HepG2 (cell line): Measurements from ENCODE around the gene PSMB8. TPM values are rescaled to one million over a fixed set of nuclear protein-coding genes. Genes with fewer than 3 reads are reported as not detected.

Experiments used
- ATAC-seq: fragments of 200-7000 bp; cut with Tn5 transposase; 3 replicates; pipeline ENCODE4 v1.9.1; 2020; ENCODE audit warnings: mild to moderate bottlenecking, moderate library complexity
- BruUV-seq: library from RNA; stranded (reverse); fragments of 400-500 nt; replicated peaks from 2 replicates; lab custom pipeline; 2021; lab: Mats Ljungman, UMichigan
- CTCF ChIA-PET: fragments of 300-600 bp; formaldehyde crosslinking; extraction: SDS; loops from one replicate; lab custom pipeline; 2021; ENCODE audit warnings: low total read pairs, inconsistent platforms, low intra/inter-chr PET ratio; lab: Yijun Ruan, JAX
- POLR2A ChIA-PET: fragments of 350-600 bp; sonication (Branson Sonifier 250); formaldehyde crosslinking; loops from one replicate; lab custom pipeline; 2020; ENCODE audit warnings: antibody characterized with exemption, inconsistent platforms; lab: Yijun Ruan, JAX
- DNase-seq: peaks from one replicate; pipeline ENCODE4 v3.0.0-alpha.2; 2015; ENCODE audit warnings: low spot score
- FAIRE-seq: peaks from 3 replicates; lab custom pipeline; 2011; peaks lifted over from hg19 to GRCh38; lab: Jason Lieb, UNC
- H2AFZ ChIP-seq: one replicate; pipeline ENCODE4 v1.6.1; 2011; ENCODE audit warnings: low read length, inconsistent platforms
- H3K27ac ChIP-seq: fragments of 300-600 bp; 3 replicates; pipeline ENCODE4 v1.8.0; 2011; ENCODE audit warnings: mixed run types, mild to moderate bottlenecking, mixed read lengths, low read length, inconsistent platforms; ENCODE audit not compliant: insufficient read depth; ENCODE audit errors: extremely low read length
- H3K27me3 ChIP-seq, 2 experiments: fragments of 200-600 bp in 1 of 2; 2 replicates in 1 of 2; 3 replicates in 1 of 2; pipeline versions ENCODE4 v1.6.0 to v1.8.0; 2011; ENCODE audit warnings: low read length in 2 of 2, mild to moderate bottlenecking in 2 of 2, moderate library complexity in 2 of 2, inconsistent platforms in 1 of 2; ENCODE audit not compliant: insufficient read depth in 2 of 2, control insufficient read depth in 1 of 2
- H3K36me3 ChIP-seq, 2 experiments: fragments of 200-600 bp in 1 of 2; replicated peaks in 1 of 2; 2 replicates in 1 of 2; 3 replicates in 1 of 2; pipeline versions ENCODE4 v1.5.1 to v1.8.0; 2011; ENCODE audit warnings: low read length in 2 of 2, inconsistent platforms in 1 of 2; ENCODE audit not compliant: insufficient read depth in 2 of 2, control insufficient read depth in 1 of 2
- H3K4me1 ChIP-seq: 2 replicates; pipeline ENCODE4 v1.5.1; 2012; ENCODE audit warnings: low read length, inconsistent platforms; ENCODE audit not compliant: insufficient read depth
- H3K4me2 ChIP-seq: 2 replicates; pipeline ENCODE4 v1.6.0; 2011; ENCODE audit warnings: low read depth, low read length, inconsistent platforms
- H3K4me3 ChIP-seq, 3 experiments: fragments of 200-600 bp in 1 of 3; sonication (generic), shearing (Covaris generic) in 1 of 3; replicated peaks in 1 of 3; 2 replicates each; pipeline ENCODE4 v1.5.1; 2011 to 2016; ENCODE audit warnings: low read length in 3 of 3, inconsistent platforms in 2 of 3, low read depth in 2 of 3, mild to moderate bottlenecking in 2 of 3, control low read depth in 1 of 3, mixed read lengths in 1 of 3; ENCODE audit not compliant: insufficient read depth in 1 of 3
- H3K79me2 ChIP-seq: one replicate; pipeline ENCODE4 v1.6.1; 2011; ENCODE audit warnings: low read length, inconsistent platforms; ENCODE audit not compliant: insufficient read depth
- H3K9ac ChIP-seq: 2 replicates; pipeline ENCODE4 v1.6.0; 2011; ENCODE audit warnings: mild to moderate bottlenecking, low read depth, low read length, inconsistent platforms; ENCODE audit not compliant: insufficient read depth
- H3K9me3 ChIP-seq: 2 replicates; pipeline ENCODE4 v1.5.1; 2012; ENCODE audit warnings: mild to moderate bottlenecking, low read length
- H4K20me1 ChIP-seq: 2 replicates; pipeline ENCODE4 v1.6.0; 2011; ENCODE audit warnings: inconsistent platforms, mild to moderate bottlenecking, low read length, moderate library complexity; ENCODE audit not compliant: insufficient read depth
- CEBPB ChIP-seq: IDR thresholded peaks from 2 replicates; pipeline ENCODE4 v1.6.1; 2011; ENCODE audit warnings: low read depth, low read length, improper control_type of control experiment, borderline replicate concordance
- CEBPG ChIP-seq: IDR thresholded peaks from 2 replicates; pipeline ENCODE4 v1.6.1; 2016
- MAZ ChIP-seq, 2 experiments: sonication (generic) in 1 of 2; formaldehyde crosslinking in 1 of 2; IDR thresholded peaks; 2 replicates each; pipeline versions ENCODE4 v1.5.0 to v1.6.1; 2012 to 2020; ENCODE audit warnings: low read depth in 2 of 2, mild to moderate bottlenecking in 2 of 2, borderline replicate concordance in 1 of 2, improper control_type of control experiment in 1 of 2, low read length in 1 of 2, missing genetic modification reagents in 1 of 2, moderate library complexity in 1 of 2
- RFX5 ChIP-seq: IDR thresholded peaks from 2 replicates; pipeline ENCODE4 v1.6.1; 2011; ENCODE audit warnings: low read depth, low read length, improper control_type of control experiment
- WGBS: methylation state at CpG from one replicate; pipeline ENCODE4 v1.1.6; 2017; ENCODE audit warnings: low lambda C conversion rate; 5-methylcytosine and 5-hydroxymethylcytosine counted together
- in situ Hi-C: cut with HindIII; loops from 2 replicates; pipeline ENCODE4 v1.10.0; 2017; ENCODE audit warnings: low pct_unique_long_range_greater_than_20kb; ENCODE audit not compliant: extremely low pct_ligation_motif_present
- intact Hi-C: fragments of 100-400 bp; cut with micrococcal nuclease; formaldehyde crosslinking; loops from one replicate; pipeline ENCODE4 v1.10.0; 2022; ENCODE audit not compliant: unreplicated experiment
- polyA plus RNA-seq, 8 experiments: library from polyadenylated mRNA; depleted of rRNA in 3 of 8; stranded (reverse) in 7 of 8; unstranded in 1 of 8; fragments of >200 nt; fragmentation: Illumina TruSeq in 4 of 8; extraction: Trizol in 4 of 8; gene quantifications; 2 replicates each; pipeline versions ENCODE4 v1.2.1 to v1.2.3, GENCODE V29; 2011 to 2016; ENCODE audit warnings: low read depth in 4 of 8, missing spikeins in 1 of 8, mixed read lengths in 1 of 8; ENCODE audit not compliant: insufficient read depth in 1 of 8
- total RNA-seq, 5 experiments: library from RNA; depleted of rRNA; stranded (reverse); fragments of >200 nt; fragmentation: Illumina TruSeq; extraction: Trizol; gene quantifications; 2 replicates each; pipeline ENCODE4 v1.2.3, GENCODE V29; 2016; ENCODE audit warnings: low read depth in 1 of 5
- TF ChIP-seq, protein P1 (sequence below): sonication (generic); formaldehyde crosslinking; IDR thresholded peaks from 2 replicates; pipeline ENCODE4 v1.4.0; 2020; ENCODE audit warnings: missing genetic modification reagents

PSMB8 gene
- total and polyA plus RNA-seq, 2 of the 13 experiments (the other 11 are each of a cell fraction or from before 2014, with no cell fraction given) = 30.7 to 64.7 TPM

DNA sequence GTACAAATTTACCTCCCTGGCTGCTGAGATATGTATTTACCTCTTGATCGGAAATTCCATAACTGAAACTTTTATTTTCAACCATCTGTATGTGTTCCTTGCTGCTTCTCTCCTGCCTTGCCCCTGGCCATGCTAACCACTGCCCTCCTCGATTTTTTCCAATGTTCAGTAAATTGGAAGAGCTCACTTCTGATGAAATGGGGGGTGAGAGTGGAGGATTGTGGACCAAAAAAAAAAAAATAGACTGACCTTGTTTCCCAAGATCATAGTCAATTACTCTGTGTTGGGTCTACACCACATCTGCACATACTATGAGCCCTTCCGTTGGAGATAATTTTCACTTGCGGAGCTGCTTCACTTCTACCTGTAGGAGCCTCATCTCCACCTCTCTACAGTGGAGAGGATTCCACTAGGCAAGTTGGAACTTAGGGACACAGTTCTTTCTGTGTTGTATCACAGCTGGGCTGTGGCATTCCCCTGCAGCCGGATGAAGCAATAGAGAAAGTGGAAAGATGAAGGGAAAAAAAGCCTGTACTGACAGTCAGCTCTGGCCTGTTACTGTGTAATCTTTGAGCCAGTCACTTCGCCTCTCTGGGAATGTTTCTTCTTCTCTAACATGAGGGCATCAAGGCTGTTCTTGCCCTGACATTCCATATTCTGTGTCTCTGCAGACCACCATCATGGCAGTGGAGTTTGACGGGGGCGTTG lies 11.8 kb upstream of the PSMB8 start:
- intact Hi-C loops (loop anchor here (1.0 kb wide), 1 partner anchor 29 kb away; no protein-coding TSS in a partner anchor), in situ Hi-C loops (no loop called here)
- no peak overlapping the region for H3K27ac ChIP-seq
- peaks cover 26% of the 10 kb centered on the region for H3K4me1 ChIP-seq
- H3K9ac ChIP-seq = no peak overlapping the region
- DNase-seq (no peak), ATAC-seq (no peak), FAIRE-seq (no peak)
- no peak for TF ChIP-seq MAZ (IDR thresholded peaks at IDR 0.05; ENCODE audit: borderline replicate concordance, low read depth, low read length)
- TF ChIP-seq MAZ (CRISPR knock-in tag; IDR thresholded peaks at IDR 0.05; ENCODE audit: low read depth) = no peak
- TF ChIP-seq RFX5 = 0 out of 2 replicates have a peak, but pooled peaks have one; percentile 7
- peak; percentile 71; the same call in 1 of the 2 replicates for TF ChIP-seq CEBPB
- 0 out of 2 replicates have a peak, but pooled peaks have one; percentile 41 for TF ChIP-seq CEBPG
- TF ChIP-seq, protein P1, sequence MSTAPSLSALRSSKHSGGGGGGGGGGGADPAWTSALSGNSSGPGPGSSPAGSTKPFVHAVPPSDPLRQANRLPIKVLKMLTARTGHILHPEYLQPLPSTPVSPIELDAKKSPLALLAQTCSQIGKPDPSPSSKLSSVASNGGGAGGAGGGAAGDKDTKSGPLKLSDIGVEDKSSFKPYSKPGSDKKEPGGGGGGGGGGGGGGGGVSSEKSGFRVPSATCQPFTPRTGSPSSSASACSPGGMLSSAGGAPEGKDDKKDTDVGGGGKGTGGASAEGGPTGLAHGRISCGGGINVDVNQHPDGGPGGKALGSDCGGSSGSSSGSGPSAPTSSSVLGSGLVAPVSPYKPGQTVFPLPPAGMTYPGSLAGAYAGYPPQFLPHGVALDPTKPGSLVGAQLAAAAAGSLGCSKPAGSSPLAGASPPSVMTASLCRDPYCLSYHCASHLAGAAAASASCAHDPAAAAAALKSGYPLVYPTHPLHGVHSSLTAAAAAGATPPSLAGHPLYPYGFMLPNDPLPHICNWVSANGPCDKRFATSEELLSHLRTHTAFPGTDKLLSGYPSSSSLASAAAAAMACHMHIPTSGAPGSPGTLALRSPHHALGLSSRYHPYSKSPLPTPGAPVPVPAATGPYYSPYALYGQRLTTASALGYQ = no peak
- H3K79me2 ChIP-seq = no peaks in the 10 kb centered on the region
- ChIA-PET CTCF (interaction anchor here (2.4 kb wide), 1 partner anchor 17 kb away, joined by 39 read pairs; the partner anchor contains the start of gene TAP2), POLR2A (interaction anchor here (0.9 to 3.8 kb wide), 3 partner anchors 12 to 116 kb away, joined by 4 to 56 read pairs (median 11); partner anchors contain the start of gene TAP2)
- H4K20me1 ChIP-seq = no peaks in the 10 kb centered on the region
- no peak overlapping the region for H2AFZ ChIP-seq
- BruUV-seq = no TSS peak
- 58% methylated on average over 8 of the region's 8 CpGs for WGBS
- no peaks in the 10 kb centered on the region; a peak in 1 of 5 replicates for H3K27me3 ChIP-seq
- peak overlapping the region in 1 of 3 experiments; percentile 96; a peak in 1 of 6 replicates for H3K4me3 ChIP-seq
- H3K36me3 ChIP-seq = no peaks in the 10 kb centered on the region; a peak in 1 of 5 replicates
- peak overlapping the region; percentile 98 for H3K4me2 ChIP-seq
- H3K9me3 ChIP-seq = no peaks in the 10 kb centered on the region
